ENCODE measurements around the gene ACP1. TPM values are rescaled to one million over a fixed set of nuclear protein-coding genes. Genes with fewer than 3 reads are reported as not detected.
A peak's percentile ranks its signal among the peaks of the same experiment; 100 is the strongest.

ACP1 gene
- total RNA-seq, 1 donor from 2014 or later = 133 TPM

GRCh38 chr2:284896-285492, 20.2 kb downstream of the ACP1 start:
- no peak for DNase-seq (ENCODE audit: low read depth, low spot score)
- H3K4me1 Mint-ChIP-seq = peaks cover 15% of the 10 kb centered on the region
- H3K36me3 Mint-ChIP-seq (ENCODE audit: low read depth) = peaks cover 4% of the 10 kb centered on the region
- H3K9me3 Mint-ChIP-seq = no peaks in the 10 kb centered on the region
- TF ChIP-seq CTCF (conservative IDR thresholded peaks at IDR 0.05) = no peak
- H3K27ac Mint-ChIP-seq (ENCODE audit: unreplicated experiment) = no peak overlapping the region
- H3K27me3 Mint-ChIP-seq (ENCODE audit: low read depth) = peaks cover 42% of the 10 kb centered on the region
- peak overlapping the region; percentile 34 for H3K4me3 Mint-ChIP-seq

- DNase-seq (ENCODE audit: low read depth, low spot score) = no peak
- Mint-ChIP-seq H3K4me1 (peaks cover 16% of the 10 kb centered on the region), H3K36me3 (ENCODE audit: low read depth) (peaks cover 4% of the 10 kb centered on the region), H3K4me3 (peak overlapping the region; percentile 34), H3K27me3 (ENCODE audit: low read depth) (peaks cover 48% of the 10 kb centered on the region), H3K9me3 (no peaks in the 10 kb centered on the region), H3K27ac (ENCODE audit: unreplicated experiment) (no peak overlapping the region)
- TF ChIP-seq CTCF (conservative IDR thresholded peaks at IDR 0.05) = no peak
These were observed 20.8 kb downstream of the ACP1 start for GRCh38 chr2:285531-285930.

GRCh38 chr2:286035-286434, 21.3 kb downstream of the ACP1 start:
- Mint-ChIP-seq H3K27ac (ENCODE audit: unreplicated experiment) (no peak overlapping the region), H3K36me3 (ENCODE audit: low read depth) (peaks cover 4% of the 10 kb centered on the region), H3K4me3 (peak overlapping the region; percentile 34), H3K27me3 (ENCODE audit: low read depth) (peaks cover 53% of the 10 kb centered on the region), H3K4me1 (peaks cover 13% of the 10 kb centered on the region), H3K9me3 (no peaks in the 10 kb centered on the region)
- no peak for TF ChIP-seq CTCF (conservative IDR thresholded peaks at IDR 0.05)
- no peak for DNase-seq (ENCODE audit: low read depth, low spot score)

- no peak for DNase-seq (ENCODE audit: low read depth, low spot score)
- peaks cover 2% of the 10 kb centered on the region for H3K36me3 Mint-ChIP-seq (ENCODE audit: low read depth)
- no peaks in the 10 kb centered on the region for H3K9me3 Mint-ChIP-seq
- no peak for TF ChIP-seq CTCF (conservative IDR thresholded peaks at IDR 0.05)
- peak overlapping the region; percentile 80 for H3K4me3 Mint-ChIP-seq
- peaks cover 56% of the 10 kb centered on the region for H3K27me3 Mint-ChIP-seq (ENCODE audit: low read depth)
- H3K4me1 Mint-ChIP-seq = peaks cover 13% of the 10 kb centered on the region
- no peak overlapping the region for H3K27ac Mint-ChIP-seq (ENCODE audit: unreplicated experiment)
These were observed 22.1 kb downstream of the ACP1 start for GRCh38 chr2:286774-287392.

- H3K4me1 Mint-ChIP-seq = peaks cover 13% of the 10 kb centered on the region
- H3K4me3 Mint-ChIP-seq = peak overlapping the region; percentile 80
- peaks cover 58% of the 10 kb centered on the region for H3K27me3 Mint-ChIP-seq (ENCODE audit: low read depth)
- no peaks in the 10 kb centered on the region for H3K9me3 Mint-ChIP-seq
- no peak for TF ChIP-seq CTCF (conservative IDR thresholded peaks at IDR 0.05)
- H3K27ac Mint-ChIP-seq (ENCODE audit: unreplicated experiment) = no peak overlapping the region
- H3K36me3 Mint-ChIP-seq (ENCODE audit: low read depth) = peaks cover 2% of the 10 kb centered on the region
- no peak for DNase-seq (ENCODE audit: low read depth, low spot score)
These were observed 22.7 kb downstream of the ACP1 start for GRCh38 chr2:287471-287885.

All from neural crest cell (in vitro differentiated cells).